GM10266 (cell line): ENCODE results near the gene RNF6.

ENCODE experiments used
- DNase-seq: peaks from one replicate; pipeline ENCODE4 v3.0.0; 2012; ENCODE audit errors: extremely low spot score
- CTCF ChIP-seq: IDR thresholded peaks from 2 replicates; pipeline ENCODE4 v1.5.1; 2012; ENCODE audit warnings: mild to moderate bottlenecking, low read depth; ENCODE audit not compliant: control insufficient read depth, insufficient read depth; ENCODE audit errors: missing control alignments

RNF6 gene

GRCh38 chr13:26163812-26164211 lies 58.3 kb downstream of the RNF6 start:
- DNase-seq = no peak
- TF ChIP-seq CTCF = no peak
